CD14-positive monocyte (primary cell): ENCODE data around the gene CFC1B. TPM values are rescaled to one million over a fixed set of nuclear protein-coding genes. Genes with fewer than 3 reads are reported as not detected.
"Not testable (repeated sequence)": the region's sequence is repeated elsewhere in the genome, so short reads cannot be mapped to it uniquely, and the experiment has no call there.

Experiments used
- DNase-seq, 3 donors: peaks; one replicate each; pipeline ENCODE4 v3.0.0-alpha.2; 2011 to 2022
- H2AFZ ChIP-seq: 2 replicates; pipeline ENCODE4 v1.6.0; 2012; ENCODE audit warnings: mild to moderate bottlenecking, low read depth, low read length, inconsistent platforms; ENCODE audit not compliant: insufficient read depth, poor library complexity, severe bottlenecking
- H3K27ac ChIP-seq, 2 donors: 1 replicate in 1 of 2; 2 replicates in 1 of 2; pipeline ENCODE4 v1.5.1; 2012 to 2013; ENCODE audit warnings: low read length in 2 of 2, control low read depth in 1 of 2, inconsistent platforms in 1 of 2, low read depth in 1 of 2, mild to moderate bottlenecking in 1 of 2
- H3K27me3 ChIP-seq, 2 donors: one replicate each; pipeline versions ENCODE4 v1.6.0 to v1.6.1; 2011 to 2013; ENCODE audit warnings: low read length in 2 of 2; ENCODE audit not compliant: control insufficient read depth in 2 of 2, insufficient read depth in 2 of 2
- H3K36me3 ChIP-seq, 2 donors: replicated peaks in 1 of 2; 1 replicate in 1 of 2; 2 replicates in 1 of 2; pipeline versions ENCODE4 v1.5.1 to v1.6.1; 2012 to 2013; ENCODE audit warnings: low read length in 2 of 2, control low read depth in 1 of 2, inconsistent platforms in 1 of 2, mild to moderate bottlenecking in 1 of 2; ENCODE audit not compliant: insufficient read depth in 2 of 2, control insufficient read depth in 1 of 2
- H3K4me1 ChIP-seq, 2 donors: 1 replicate in 1 of 2; 2 replicates in 1 of 2; pipeline versions ENCODE4 v1.5.1 to v1.6.1; 2012 to 2013; ENCODE audit warnings: low read length in 2 of 2, control low read depth in 1 of 2, inconsistent platforms in 1 of 2, mild to moderate bottlenecking in 1 of 2, moderate library complexity in 1 of 2; ENCODE audit not compliant: insufficient read depth in 2 of 2, control insufficient read depth in 1 of 2
- H3K4me2 ChIP-seq: replicated peaks from 2 replicates; pipeline ENCODE3; 2012; ENCODE audit warnings: low read length, moderate library complexity, mild to moderate bottlenecking; ENCODE audit not compliant: poor library complexity, severe bottlenecking; ENCODE audit errors: extremely low read depth
- H3K4me3 ChIP-seq, 3 experiments: fragments of 200-600 bp in 1 of 3; sonication (generic) in 1 of 3; replicated peaks in 1 of 3; 1 replicate in 2 of 3; 2 replicates in 1 of 3; pipeline ENCODE4 v1.5.1; 2011 to 2013; ENCODE audit warnings: low read length in 3 of 3, mild to moderate bottlenecking in 3 of 3, control low read depth in 2 of 3, low read depth in 2 of 3, inconsistent platforms in 1 of 3, moderate library complexity in 1 of 3
- H3K79me2 ChIP-seq: 2 replicates; pipeline ENCODE4 v1.6.0; 2012; ENCODE audit warnings: mild to moderate bottlenecking, control low read depth, inconsistent platforms, low read length, moderate library complexity; ENCODE audit not compliant: insufficient read depth
- H3K9ac ChIP-seq: 2 replicates; pipeline ENCODE4 v1.6.0; 2017; ENCODE audit warnings: low read length, mild to moderate bottlenecking; ENCODE audit not compliant: insufficient read depth, poor library complexity, severe bottlenecking
- H3K9me3 ChIP-seq, 2 donors: replicated peaks in 1 of 2; 1 replicate in 1 of 2; 2 replicates in 1 of 2; pipeline versions ENCODE4 v1.5.1 to v1.6.1; 2012 to 2013; ENCODE audit warnings: low read length in 2 of 2, control low read depth in 1 of 2; ENCODE audit not compliant: control insufficient read depth in 1 of 2, insufficient read depth in 1 of 2
- H4K20me1 ChIP-seq: 2 replicates; pipeline ENCODE4 v1.6.0; 2012; ENCODE audit warnings: mild to moderate bottlenecking, low read length, control low read depth, moderate library complexity; ENCODE audit not compliant: insufficient read depth
- H3K27ac Mint-ChIP-seq, 7 donors: one replicate each; pipeline ENCODE4 v1.8.0; 2020; ENCODE audit warnings: mild to moderate bottlenecking in 7 of 7, mixed read lengths in 7 of 7, moderate library complexity in 6 of 7, inconsistent platforms in 2 of 7
- H3K27me3 Mint-ChIP-seq, 3 donors: one replicate each; pipeline ENCODE4 v1.8.0; 2021 to 2022; ENCODE audit warnings: low read depth in 3 of 3, mild to moderate bottlenecking in 3 of 3, mixed read lengths in 3 of 3, moderate library complexity in 3 of 3, inconsistent platforms in 1 of 3
- H3K36me3 Mint-ChIP-seq, 2 donors: one replicate each; pipeline ENCODE4 v1.8.0; 2020; ENCODE audit warnings: mixed read lengths in 2 of 2, inconsistent platforms in 1 of 2, mild to moderate bottlenecking in 1 of 2
- H3K4me1 Mint-ChIP-seq: one replicate; pipeline ENCODE4 v1.8.0; 2020; ENCODE audit warnings: mild to moderate bottlenecking, mixed read lengths
- H3K4me3 Mint-ChIP-seq, 2 donors: one replicate each; pipeline ENCODE4 v1.8.0; 2020; ENCODE audit warnings: mild to moderate bottlenecking in 2 of 2, mixed read lengths in 2 of 2, moderate library complexity in 1 of 2
- H3K9me3 Mint-ChIP-seq, 7 donors: one replicate each; pipeline ENCODE4 v1.8.0; 2020 to 2022; ENCODE audit warnings: mixed read lengths in 7 of 7, mild to moderate bottlenecking in 6 of 7, moderate library complexity in 6 of 7, inconsistent platforms in 2 of 7
- WGBS: methylation state at CpG from one replicate; pipeline ENCODE4 v1.1.5; 2013; ENCODE audit warnings: missing lambda C conversion rate; ENCODE audit not compliant: insufficient coverage; 5-methylcytosine and 5-hydroxymethylcytosine counted together
- intact Hi-C, 2 donors: fragments of 100-400 bp; cut with micrococcal nuclease; formaldehyde crosslinking; loops; one replicate each; pipeline versions ENCODE4 v1.15.0 to v1.15.1; 2023
- polyA plus RNA-seq, 3 donors: library from polyadenylated mRNA; depleted of rRNA in 1 of 3; unstranded in 2 of 3; stranded (reverse) in 1 of 3; fragments of 300-500 nt in 2 of 3; fragments of >200 nt in 1 of 3; fragmentation: Illumina TruSeq in 2 of 3; gene quantifications; 1 replicate in 2 of 3; 2 replicates in 1 of 3; pipeline ENCODE4 v1.2.3, GENCODE V29; 2012 to 2021

Gene CFC1B
- polyA plus RNA-seq, 3 donors = not detected

DNA sequence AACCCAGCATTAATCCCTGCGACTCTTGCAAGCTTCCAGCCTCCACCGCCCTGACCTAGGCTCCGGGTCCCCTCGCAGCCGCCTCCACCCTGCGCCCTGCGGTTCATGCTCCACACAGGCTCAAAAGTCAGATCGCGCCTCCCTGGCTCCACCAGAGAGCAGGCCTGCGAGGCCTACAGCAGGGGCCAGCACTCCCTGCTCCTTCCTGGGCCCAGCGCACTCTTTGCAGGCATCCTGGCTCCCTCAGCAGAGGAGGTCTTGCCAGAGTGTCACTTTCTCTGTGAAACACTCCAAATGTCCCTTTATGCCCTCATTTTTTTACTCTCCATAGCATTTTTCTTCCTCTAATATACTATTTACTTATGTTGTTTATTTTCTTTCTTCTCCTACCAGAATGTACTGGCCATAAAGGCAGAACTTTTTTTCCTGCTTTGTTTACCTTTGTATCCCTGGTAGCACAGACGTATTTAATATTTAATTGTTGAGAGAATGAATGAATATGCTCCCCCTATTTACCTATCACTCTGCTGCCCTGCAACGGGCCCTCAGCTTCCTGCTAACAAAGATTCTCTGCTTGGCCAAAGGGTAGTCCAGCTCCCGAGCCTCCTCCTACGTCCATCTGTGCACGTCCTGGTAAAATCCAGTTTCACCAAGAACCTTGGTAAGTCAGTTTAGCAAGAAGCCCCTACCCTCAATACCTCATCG, 9.1 kb upstream of the CFC1B start:
- H3K9me3 ChIP-seq, H3K27ac Mint-ChIP-seq, H3K27me3 Mint-ChIP-seq, H4K20me1 ChIP-seq, H3K36me3 Mint-ChIP-seq, intact Hi-C loops, H3K9me3 Mint-ChIP-seq, H3K4me3 ChIP-seq, H3K4me1 ChIP-seq, H3K4me2 ChIP-seq, H3K4me1 Mint-ChIP-seq, H2AFZ ChIP-seq, H3K79me2 ChIP-seq, H3K4me3 Mint-ChIP-seq, H3K27me3 ChIP-seq, H3K27ac ChIP-seq, H3K36me3 ChIP-seq, H3K9ac ChIP-seq: not testable (repeated sequence)
- WGBS = no CpG with 5 or more reads among the region's 17 CpGs
- DNase-seq = peak in 1 of 3 donors; percentile 0

DNA sequence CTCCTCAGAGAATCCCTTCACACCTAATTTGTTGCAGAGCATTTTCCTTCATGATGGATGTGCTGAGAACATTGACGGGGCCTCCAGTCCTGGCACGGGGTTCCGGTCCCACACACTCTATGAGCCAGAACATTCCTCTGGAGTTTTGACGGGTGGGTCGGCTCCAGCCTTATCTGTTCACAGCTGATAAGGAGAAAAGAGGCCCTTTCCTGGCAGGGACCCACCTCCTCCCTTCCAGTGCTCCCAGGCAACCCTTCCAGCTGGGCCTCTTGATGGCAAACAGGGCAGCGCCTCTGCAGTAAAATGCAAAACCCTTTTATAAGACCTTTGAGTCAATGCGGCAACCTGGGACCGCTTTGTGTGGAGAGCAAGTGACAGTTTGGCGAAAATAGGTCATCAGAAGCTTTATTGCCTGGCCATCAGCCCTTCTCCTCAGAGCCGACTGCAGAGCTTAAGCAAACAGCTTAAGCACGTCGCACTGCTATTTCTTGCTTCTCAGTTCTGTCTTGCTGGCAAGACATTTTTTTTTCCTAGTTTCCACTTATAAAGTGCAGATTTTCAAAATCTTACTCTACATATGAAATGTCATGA, 2.4 kb upstream of the CFC1B start:
- WGBS = no CpG with 5 or more reads among the region's 12 CpGs
- H3K27ac Mint-ChIP-seq, H3K79me2 ChIP-seq, H3K4me3 ChIP-seq, H2AFZ ChIP-seq, H3K4me1 ChIP-seq, H3K27me3 Mint-ChIP-seq, H3K27ac ChIP-seq, H3K36me3 Mint-ChIP-seq, H3K36me3 ChIP-seq, H4K20me1 ChIP-seq, DNase-seq, H3K9me3 ChIP-seq, intact Hi-C loops, H3K27me3 ChIP-seq, H3K4me2 ChIP-seq, H3K9me3 Mint-ChIP-seq, H3K4me1 Mint-ChIP-seq, H3K9ac ChIP-seq, H3K4me3 Mint-ChIP-seq: not testable (repeated sequence)

DNA sequence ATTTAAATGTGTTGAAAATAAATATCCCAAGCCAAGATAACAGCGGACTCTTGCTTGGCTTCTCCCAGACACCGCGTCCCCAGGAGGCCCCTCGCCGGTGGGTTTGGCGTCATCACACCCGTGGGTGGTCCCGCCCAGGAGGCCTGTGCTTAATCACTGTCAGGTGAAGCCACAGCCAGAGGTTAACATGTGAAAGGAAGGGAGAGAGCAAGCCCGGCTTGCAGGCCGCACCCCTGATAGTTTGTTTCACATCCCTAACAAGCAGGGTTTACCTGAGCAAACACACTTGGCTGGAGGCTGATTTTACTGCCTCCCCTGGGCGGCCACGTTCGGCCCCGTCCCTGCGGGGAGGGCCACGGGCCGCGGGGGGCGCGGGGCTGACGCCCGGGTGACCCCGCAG, 1.4 kb downstream of the CFC1B start:
- intact Hi-C loops, H3K27ac Mint-ChIP-seq, H3K27me3 Mint-ChIP-seq, H3K4me1 Mint-ChIP-seq, H4K20me1 ChIP-seq, H3K4me3 Mint-ChIP-seq, H3K36me3 ChIP-seq, DNase-seq, H3K4me2 ChIP-seq, H3K4me1 ChIP-seq, H3K9ac ChIP-seq, H3K79me2 ChIP-seq, H3K4me3 ChIP-seq, H3K27ac ChIP-seq, H3K27me3 ChIP-seq, H3K9me3 Mint-ChIP-seq, H2AFZ ChIP-seq, H3K36me3 Mint-ChIP-seq, H3K9me3 ChIP-seq: not testable (repeated sequence)
- no CpG with 5 or more reads among the region's 23 CpGs for WGBS

DNA sequence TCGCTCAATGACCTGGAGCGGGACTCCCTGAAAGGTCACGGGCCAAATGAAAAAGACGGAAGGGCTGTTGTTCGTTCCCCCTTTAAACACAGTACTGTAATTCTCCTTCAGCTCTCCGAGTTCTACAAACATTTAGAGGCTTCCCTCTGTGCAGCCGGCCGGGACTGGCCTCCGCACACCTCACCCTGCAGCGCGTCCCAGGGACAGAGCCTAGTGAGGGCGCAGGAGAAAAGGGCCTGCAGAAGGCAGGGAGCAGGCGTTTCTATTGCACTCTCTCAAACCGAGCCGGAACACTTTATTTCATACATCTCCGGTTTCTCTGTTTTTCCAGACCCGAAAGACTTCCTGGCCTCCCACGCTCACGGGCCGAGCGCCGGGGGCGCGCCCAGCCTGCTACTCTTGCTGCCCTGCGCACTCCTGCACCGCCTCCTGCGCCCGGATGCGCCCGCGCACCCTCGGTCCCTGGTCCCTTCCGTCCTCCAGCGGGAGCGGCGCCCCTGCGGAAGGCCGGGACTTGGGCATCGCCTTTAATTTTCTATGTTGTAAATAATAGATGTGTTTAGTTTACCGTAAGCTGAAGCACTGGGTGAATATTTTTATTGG, 6.4 kb downstream of the CFC1B start:
- not testable (repeated sequence) for H3K4me1 Mint-ChIP-seq

More for the DNA sequence above, 6.4 kb downstream of the CFC1B start:
- H3K4me1 ChIP-seq, H3K27me3 ChIP-seq, H3K4me2 ChIP-seq, H3K36me3 Mint-ChIP-seq, H3K9me3 ChIP-seq, DNase-seq, H4K20me1 ChIP-seq, H3K9ac ChIP-seq, intact Hi-C loops, H3K4me3 Mint-ChIP-seq, H3K4me3 ChIP-seq, H3K27ac Mint-ChIP-seq, H3K27ac ChIP-seq, H2AFZ ChIP-seq, H3K36me3 ChIP-seq, H3K79me2 ChIP-seq, H3K27me3 Mint-ChIP-seq, H3K9me3 Mint-ChIP-seq: not testable (repeated sequence)
- no CpG with 5 or more reads among the region's 40 CpGs for WGBS
